BLaER1 (cell line): ENCODE results near the gene PLA2G6.
"Not testable (repeated sequence)": the region's sequence is repeated elsewhere in the genome, so short reads cannot be mapped to it uniquely, and the experiment has no call there.

Experiments used
- H3K27ac ChIP-seq: shearing (Covaris generic); formaldehyde crosslinking; 2 replicates; pipeline ENCODE4 v1.8.1; 2022
- H3K27me3 ChIP-seq: shearing (Covaris generic); formaldehyde crosslinking; 2 replicates; pipeline ENCODE4 v1.8.1; 2022
- H3K36me3 ChIP-seq: shearing (Covaris generic); formaldehyde crosslinking; 2 replicates; pipeline ENCODE4 v1.8.1; 2022
- H3K4me1 ChIP-seq: shearing (Covaris generic); formaldehyde crosslinking; 2 replicates; pipeline ENCODE4 v1.8.1; 2022
- H3K4me2 ChIP-seq: shearing (Covaris generic); formaldehyde crosslinking; 2 replicates; pipeline ENCODE4 v1.8.1; 2022
- H3K4me3 ChIP-seq: shearing (Covaris generic); formaldehyde crosslinking; 2 replicates; pipeline ENCODE4 v1.8.1; 2022
- H3K9ac ChIP-seq: shearing (Covaris generic); formaldehyde crosslinking; 2 replicates; pipeline ENCODE4 v1.8.1; 2022
- H3K9me3 ChIP-seq: shearing (Covaris generic); formaldehyde crosslinking; 2 replicates; pipeline ENCODE4 v1.8.1; 2022
- H4K20me1 ChIP-seq: shearing (Covaris generic); formaldehyde crosslinking; 2 replicates; pipeline ENCODE4 v1.8.1; 2022
- Cebpa-rat ChIP-seq: shearing (Covaris generic); IDR thresholded peaks from 2 replicates; pipeline ENCODE4 v1.8.1; 2022

PLA2G6 gene

GRCh38 chr22:38127869-38128268, 53.8 kb downstream of the PLA2G6 start:
- Histone ChIP-seq H3K9ac (peak overlapping the region; percentile 65), H3K27me3 (no peaks in the 10 kb centered on the region), H3K4me2 (peak overlapping the region; percentile 92), H3K4me3 (peak overlapping the region; percentile 27; the same call in 1 of the 2 replicates), H4K20me1 (no peaks in the 10 kb centered on the region; the same call in 1 of the 2 replicates), H3K36me3 (peaks cover 48% of the 10 kb centered on the region), H3K4me1 (peaks cover 70% of the 10 kb centered on the region), H3K9me3 (no peaks in the 10 kb centered on the region), H3K27ac (peak overlapping the region; percentile 63)
- TF ChIP-seq Cebpa-rat, result no peak

- peak overlapping the region; percentile 92 for H3K4me2 ChIP-seq
- H4K20me1 ChIP-seq, result no peaks in the 10 kb centered on the region; the same call in 1 of the 2 replicates
- peak overlapping the region; percentile 27; the same call in 1 of the 2 replicates for H3K4me3 ChIP-seq
- H3K9ac ChIP-seq, result peak overlapping the region; percentile 65
- peaks cover 41% of the 10 kb centered on the region for H3K36me3 ChIP-seq
- peaks cover 78% of the 10 kb centered on the region for H3K4me1 ChIP-seq
- peak overlapping the region; percentile 63 for H3K27ac ChIP-seq
- no peaks in the 10 kb centered on the region for H3K9me3 ChIP-seq
- TF ChIP-seq Cebpa-rat, result no peak
- H3K27me3 ChIP-seq, result no peaks in the 10 kb centered on the region
These were observed 54.5 kb downstream of the PLA2G6 start for GRCh38 chr22:38126928-38127668.

- Histone ChIP-seq H3K4me1 (peaks cover 82% of the 10 kb centered on the region), H3K9me3 (no peaks in the 10 kb centered on the region), H4K20me1 (no peaks in the 10 kb centered on the region; the same call in 1 of the 2 replicates), H3K4me3 (peak overlapping the region; percentile 27; the same call in 1 of the 2 replicates), H3K4me2 (peak overlapping the region; percentile 92), H3K36me3 (peaks cover 30% of the 10 kb centered on the region), H3K9ac (peak overlapping the region; percentile 4; the same call in 1 of the 2 replicates), H3K27me3 (no peaks in the 10 kb centered on the region), H3K27ac (peak overlapping the region; percentile 11; the same call in 1 of the 2 replicates)
- TF ChIP-seq Cebpa-rat, result no peak
These were observed 55.9 kb downstream of the PLA2G6 start for GRCh38 chr22:38125751-38126201.

- H3K27me3 ChIP-seq, result no peaks in the 10 kb centered on the region
- no peak for TF ChIP-seq Cebpa-rat
- no peak overlapping the region for H3K27ac ChIP-seq
- H3K4me3 ChIP-seq, result 0 out of 2 replicates have a peak overlapping the region, but pooled peaks have one; percentile 34
- peak overlapping the region; percentile 92 for H3K4me2 ChIP-seq
- H3K9me3 ChIP-seq, result no peaks in the 10 kb centered on the region
- peaks cover 88% of the 10 kb centered on the region for H3K4me1 ChIP-seq
- H3K9ac ChIP-seq, result no peak overlapping the region
- H4K20me1 ChIP-seq, result no peaks in the 10 kb centered on the region; the same call in 1 of the 2 replicates
- peaks cover 23% of the 10 kb centered on the region for H3K36me3 ChIP-seq
These were observed 56.5 kb downstream of the PLA2G6 start for GRCh38 chr22:38125038-38125610.

- Histone ChIP-seq H3K36me3 (peaks cover 16% of the 10 kb centered on the region), H3K4me3 (0 out of 2 replicates have a peak overlapping the region, but pooled peaks have one; percentile 34), H3K9me3 (no peaks in the 10 kb centered on the region), H3K9ac (no peak overlapping the region), H4K20me1 (no peaks in the 10 kb centered on the region; the same call in 1 of the 2 replicates), H3K27me3 (no peaks in the 10 kb centered on the region), H3K4me2 (peak overlapping the region; percentile 92), H3K4me1 (peaks cover 94% of the 10 kb centered on the region), H3K27ac (no peak overlapping the region)
- no peak for TF ChIP-seq Cebpa-rat
These were observed 57.2 kb downstream of the PLA2G6 start for GRCh38 chr22:38124236-38124974.

DNA sequence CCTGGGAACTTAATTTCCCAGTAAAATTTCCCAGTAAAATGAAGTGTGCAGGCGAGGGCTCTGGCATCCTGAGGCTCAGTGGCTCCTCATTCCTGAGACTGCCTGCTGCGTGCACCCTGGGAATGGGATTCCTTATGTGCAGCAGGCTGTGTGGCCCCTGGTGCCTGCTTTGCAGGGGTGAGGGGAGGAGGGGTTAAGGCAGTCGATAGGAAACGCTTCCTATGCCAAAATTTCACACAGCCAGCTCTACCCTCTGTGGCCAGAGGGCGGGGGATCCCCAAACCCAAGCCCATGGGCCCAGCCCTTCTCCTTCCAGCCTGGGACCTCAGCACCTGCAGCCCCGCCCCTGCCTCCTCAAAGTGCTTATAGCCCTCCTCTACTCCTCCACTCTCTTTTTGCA, 59.0 kb downstream of the PLA2G6 start:
- no peak for TF ChIP-seq Cebpa-rat
- H3K36me3 ChIP-seq, result 0 out of 2 replicates have a peak, but pooled peaks cover 2% of the 10 kb centered on the region
- peak overlapping the region; percentile 18; the same call in 1 of the 2 replicates for H3K27ac ChIP-seq

DNA sequence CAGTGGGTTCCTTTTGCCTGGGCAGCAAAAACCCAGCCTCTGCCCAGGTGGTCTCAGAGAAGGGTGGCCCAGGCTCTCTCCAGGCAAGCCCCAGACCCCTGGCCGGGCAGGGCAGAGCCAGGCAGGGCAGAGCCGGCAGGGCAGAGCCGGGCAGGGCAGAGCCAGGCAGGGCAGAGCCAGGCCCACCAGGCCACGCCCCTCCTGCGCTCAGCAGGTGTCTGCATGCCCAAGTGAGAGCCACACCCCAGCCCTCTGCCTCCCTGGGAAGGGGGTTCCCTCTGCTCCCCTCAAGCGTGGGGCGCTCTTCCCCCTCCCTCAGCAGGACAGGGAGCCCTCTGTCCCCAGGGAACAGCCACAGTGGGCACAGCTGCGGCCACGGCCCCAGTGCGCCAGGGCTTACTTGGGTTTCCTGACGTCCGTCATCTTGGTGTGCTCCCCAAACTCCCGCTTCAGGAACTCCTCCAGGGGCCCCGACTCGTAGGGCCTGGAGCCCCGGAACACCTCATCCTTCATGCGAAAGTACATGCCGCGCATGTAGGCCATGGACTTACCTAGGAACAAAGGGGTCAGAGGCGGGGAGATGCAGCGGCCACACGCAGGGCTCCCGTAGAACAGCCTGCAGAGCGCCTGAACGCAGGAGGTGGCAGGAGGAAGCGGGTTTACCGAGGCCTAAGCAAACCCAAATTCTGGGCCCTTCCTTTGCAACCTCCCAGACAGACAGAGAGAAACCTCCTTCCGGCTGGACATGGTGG, 61.1 kb downstream of the PLA2G6 start:
- Histone ChIP-seq H3K9ac (peak overlapping the region; percentile 38; the same call in 1 of the 2 replicates), H3K36me3 (peaks cover 8% of the 10 kb centered on the region; the same call in 1 of the 2 replicates), H4K20me1 (no peaks in the 10 kb centered on the region; the same call in 1 of the 2 replicates), H3K9me3 (no peaks in the 10 kb centered on the region), H3K4me2 (peak overlapping the region; percentile 92), H3K27me3 (no peaks in the 10 kb centered on the region), H3K27ac (peak overlapping the region; percentile 12), H3K4me3 (no peak overlapping the region), H3K4me1 (peaks cover 61% of the 10 kb centered on the region)
- no peak for TF ChIP-seq Cebpa-rat

More for the DNA sequence above, 59.0 kb downstream of the PLA2G6 start:
- peak overlapping the region; percentile 92 for H3K4me2 ChIP-seq
- H3K4me1 ChIP-seq, result peaks cover 81% of the 10 kb centered on the region
- no peaks in the 10 kb centered on the region for H3K27me3 ChIP-seq
- H3K9me3 ChIP-seq, result no peaks in the 10 kb centered on the region
- no peaks in the 10 kb centered on the region; the same call in 1 of the 2 replicates for H4K20me1 ChIP-seq
- no peak overlapping the region for H3K9ac ChIP-seq
- H3K4me3 ChIP-seq, result no peak overlapping the region

GRCh38 chr22:38118747-38119146, 62.9 kb downstream of the PLA2G6 start:
- not testable (repeated sequence) for H3K4me3 ChIP-seq, H4K20me1 ChIP-seq, H3K27ac ChIP-seq, H3K4me2 ChIP-seq, H3K27me3 ChIP-seq, H3K9ac ChIP-seq, H3K9me3 ChIP-seq
- H3K4me1 ChIP-seq, result peaks cover 61% of the 10 kb centered on the region
- peaks cover 13% of the 10 kb centered on the region; the same call in 1 of the 2 replicates for H3K36me3 ChIP-seq

DNA sequence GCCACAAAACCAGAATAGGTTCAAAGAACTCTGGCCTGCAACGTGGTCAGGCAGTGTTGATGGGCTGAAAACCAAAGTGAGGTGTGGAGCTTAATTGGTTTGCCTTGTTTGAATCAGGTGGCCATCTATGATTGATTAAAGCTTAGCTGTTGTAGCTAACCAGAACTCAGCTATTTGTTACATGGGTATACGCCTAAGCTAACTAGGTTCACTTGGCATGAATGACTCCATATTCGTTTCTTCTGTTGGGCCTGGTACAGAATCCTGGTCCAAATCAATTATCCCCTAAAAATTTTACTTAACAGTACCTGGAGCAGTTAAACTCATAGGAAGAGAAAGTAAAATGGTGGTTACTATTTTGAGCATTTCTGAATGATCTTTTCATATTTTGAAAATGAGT, 63.4 kb downstream of the PLA2G6 start:
- no peak overlapping the region for H3K27ac ChIP-seq
- no peak for TF ChIP-seq Cebpa-rat
- H3K36me3 ChIP-seq, result peaks cover 17% of the 10 kb centered on the region; the same call in 1 of the 2 replicates
- H3K9me3 ChIP-seq, result no peaks in the 10 kb centered on the region
- H3K4me2 ChIP-seq, result no peak overlapping the region
- no peaks in the 10 kb centered on the region for H4K20me1 ChIP-seq
- peaks cover 61% of the 10 kb centered on the region for H3K4me1 ChIP-seq
- no peak overlapping the region for H3K4me3 ChIP-seq
- no peaks in the 10 kb centered on the region for H3K27me3 ChIP-seq
- H3K9ac ChIP-seq, result no peak overlapping the region

- H3K36me3 ChIP-seq, result peaks cover 23% of the 10 kb centered on the region; the same call in 1 of the 2 replicates
- H3K27ac ChIP-seq, H3K9me3 ChIP-seq, H3K9ac ChIP-seq, H3K4me2 ChIP-seq, H3K27me3 ChIP-seq, H4K20me1 ChIP-seq, H3K4me3 ChIP-seq: not testable (repeated sequence)
- peaks cover 54% of the 10 kb centered on the region for H3K4me1 ChIP-seq
These were observed 64.1 kb downstream of the PLA2G6 start for GRCh38 chr22:38117556-38117955.
